Jurkat, Clone E6-1 (cell line): ENCODE data around the gene PHKB.

Experiments used
- DNase-seq: peaks from one replicate; pipeline ENCODE4 v3.0.0-alpha.2; 2011; ENCODE audit warnings: low read depth, low spot score
- H3K4me3 ChIP-seq: 2 replicates; pipeline ENCODE4 v1.5.1; 2011; ENCODE audit warnings: mild to moderate bottlenecking, low read length, control low read depth, moderate library complexity

PHKB gene

DNA sequence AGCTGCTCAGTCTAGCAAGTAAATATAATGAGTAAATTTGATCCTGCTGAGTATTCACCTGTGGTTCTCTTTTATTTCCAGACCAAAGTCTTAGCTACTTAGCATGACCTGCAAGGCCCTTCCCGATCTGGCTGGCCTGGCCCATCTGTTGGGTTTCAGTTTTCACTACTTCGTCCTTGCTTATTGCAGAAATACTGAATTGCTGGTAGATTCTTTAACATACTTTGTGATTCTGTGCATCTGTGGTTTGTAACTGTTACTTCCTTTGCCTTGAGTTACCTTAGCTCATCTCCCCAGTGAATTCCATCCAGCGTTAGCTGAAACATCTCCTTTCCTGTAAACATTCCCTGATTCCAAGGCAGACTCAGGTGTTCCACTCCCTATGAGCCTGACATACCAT is 131.1 kb downstream of the PHKB start:
- H3K4me3 ChIP-seq = no peak overlapping the region
- no peak for DNase-seq

DNA sequence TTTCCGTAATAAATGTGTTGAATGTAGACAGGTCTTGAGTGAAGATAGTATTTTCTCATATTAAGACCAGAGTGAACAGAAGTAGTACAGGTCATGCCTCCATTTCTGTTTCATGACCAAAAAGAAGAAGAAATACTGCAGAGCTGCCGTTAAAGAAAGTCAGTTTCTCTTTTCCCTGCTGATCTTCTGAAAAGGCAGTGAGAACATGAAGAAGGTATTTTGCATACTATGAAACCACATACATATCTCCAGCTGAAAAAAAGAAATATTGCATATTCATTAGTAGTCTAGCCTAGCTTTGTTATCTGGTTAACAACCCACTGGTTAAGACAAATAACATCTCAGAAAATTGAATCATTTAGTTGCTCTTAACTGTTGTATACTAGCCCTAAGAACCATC is 138.4 kb downstream of the PHKB start:
- H3K4me3 ChIP-seq = no peak overlapping the region

GRCh38 chr16:47600376-47600775 is 139.2 kb downstream of the PHKB start:
- no peak overlapping the region for H3K4me3 ChIP-seq
- DNase-seq = no peak

More for the DNA sequence above, 138.4 kb downstream of the PHKB start:
- no peak for DNase-seq

DNA sequence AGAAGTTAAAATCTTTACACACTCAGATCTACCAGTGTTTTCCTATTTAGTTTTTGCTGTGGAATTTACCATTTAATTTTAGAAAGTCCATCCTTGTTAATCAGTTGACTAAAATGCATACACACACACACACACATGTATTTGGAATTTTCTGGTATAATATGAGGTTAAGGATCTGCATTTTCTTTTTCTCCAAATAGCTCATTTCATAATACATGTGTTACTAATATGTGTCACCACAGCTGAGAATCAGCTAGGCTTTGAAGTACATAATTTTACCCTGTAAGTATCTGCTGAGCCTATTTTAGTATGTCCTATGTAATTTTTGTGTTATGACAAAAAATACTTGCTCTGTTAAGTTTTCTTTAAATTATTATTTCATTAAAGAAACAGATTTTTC is 143.2 kb downstream of the PHKB start:
- DNase-seq = no peak
- no peak overlapping the region for H3K4me3 ChIP-seq

DNA sequence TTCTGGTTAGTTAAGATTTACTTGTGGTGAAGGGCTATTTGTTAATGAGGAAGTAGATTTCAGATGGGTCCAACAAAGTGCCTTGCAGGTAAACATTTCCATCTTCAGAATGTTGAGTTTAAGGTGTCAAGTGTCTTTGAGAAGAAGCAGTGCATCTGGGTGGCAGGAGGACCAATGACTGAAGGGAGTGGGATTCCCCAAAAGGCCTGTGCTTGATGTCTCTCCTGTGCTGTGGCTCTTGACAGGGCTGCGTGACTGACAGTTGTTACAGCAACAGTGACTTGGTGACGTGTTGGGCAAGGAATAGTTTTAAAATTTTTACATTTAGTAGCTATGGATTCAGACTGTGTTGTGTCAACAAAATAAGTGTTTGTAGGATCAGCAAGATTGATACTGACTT is 149.9 kb downstream of the PHKB start:
- H3K4me3 ChIP-seq = no peak overlapping the region
- no peak for DNase-seq

DNA sequence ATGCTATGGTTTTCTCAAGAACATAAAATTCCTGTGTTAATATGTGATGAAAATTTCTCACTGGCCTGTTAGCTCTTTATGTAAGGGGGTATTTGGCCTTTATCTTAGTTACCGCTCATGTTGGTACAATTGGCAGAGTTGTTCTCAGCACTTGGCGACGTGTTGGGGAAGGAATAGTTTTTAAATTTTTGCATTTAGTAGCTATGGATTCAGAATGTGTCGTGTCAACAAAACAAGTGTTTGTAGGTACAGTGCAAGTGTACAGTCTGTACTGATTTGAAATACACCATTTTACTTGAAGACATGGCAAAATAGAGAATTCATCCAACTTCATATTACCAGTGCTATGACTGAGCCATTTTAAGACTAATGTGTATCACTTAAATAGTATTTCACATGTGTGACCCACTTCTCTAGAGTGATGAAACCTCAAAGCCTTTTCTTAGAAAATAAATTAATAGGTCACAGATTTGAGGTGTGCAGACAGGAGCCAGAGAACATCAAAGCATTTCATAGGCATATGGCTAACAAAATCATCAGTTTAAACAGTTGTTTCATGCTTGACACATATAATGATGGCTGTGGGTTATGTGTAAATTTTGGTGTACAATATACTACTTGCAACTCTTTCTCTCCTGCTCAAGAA is 150.8 kb downstream of the PHKB start:
- DNase-seq = no peak
- H3K4me3 ChIP-seq = no peak overlapping the region

- H3K4me3 ChIP-seq = no peak overlapping the region
- DNase-seq = no peak
Measured at GRCh38 chr16:47612711-47613110, 151.6 kb downstream of the PHKB start.

GRCh38 chr16:47613251-47613650 is 152.1 kb downstream of the PHKB start:
- DNase-seq = no peak
- no peak overlapping the region for H3K4me3 ChIP-seq

GRCh38 chr16:47617732-47618131 is 156.6 kb downstream of the PHKB start:
- no peak overlapping the region for H3K4me3 ChIP-seq
- DNase-seq = no peak

DNA sequence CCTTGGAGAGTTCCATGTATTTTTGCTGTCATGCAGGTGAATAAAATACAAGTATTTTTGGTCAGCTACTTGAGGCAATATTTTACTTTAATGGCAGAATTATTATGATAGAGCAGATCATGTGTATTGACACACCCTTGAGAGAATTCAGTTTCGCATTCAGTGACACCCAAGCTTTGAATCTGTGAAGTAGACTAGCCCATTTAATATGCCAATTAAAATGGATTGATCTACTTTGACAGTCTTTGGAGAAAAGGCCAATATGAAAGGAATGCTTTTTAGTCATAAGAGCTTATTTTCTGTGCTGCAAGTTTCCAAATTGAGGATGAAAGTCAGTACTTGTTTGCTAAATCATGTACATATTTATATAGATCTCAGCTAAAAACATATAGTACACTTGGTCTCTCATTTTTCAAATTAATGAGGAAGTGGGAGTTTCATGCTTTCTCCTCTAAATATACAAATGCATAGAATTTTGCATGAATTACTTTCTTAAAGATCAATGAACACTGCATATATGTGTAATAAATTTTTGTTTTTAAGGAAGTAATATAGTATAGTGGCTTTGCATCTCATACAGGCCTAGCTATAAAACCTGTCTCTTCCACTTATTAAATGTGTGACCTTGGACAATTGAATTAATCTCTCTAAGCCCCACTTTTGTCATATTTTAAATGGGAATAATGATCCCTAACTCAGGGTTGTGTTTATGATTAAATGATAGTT is 161.5 kb downstream of the PHKB start:
- no peak for DNase-seq
- H3K4me3 ChIP-seq = no peak overlapping the region

- no peak for DNase-seq
- H3K4me3 ChIP-seq = no peak overlapping the region
Measured at GRCh38 chr16:47624563-47624962, 163.4 kb downstream of the PHKB start.

DNA sequence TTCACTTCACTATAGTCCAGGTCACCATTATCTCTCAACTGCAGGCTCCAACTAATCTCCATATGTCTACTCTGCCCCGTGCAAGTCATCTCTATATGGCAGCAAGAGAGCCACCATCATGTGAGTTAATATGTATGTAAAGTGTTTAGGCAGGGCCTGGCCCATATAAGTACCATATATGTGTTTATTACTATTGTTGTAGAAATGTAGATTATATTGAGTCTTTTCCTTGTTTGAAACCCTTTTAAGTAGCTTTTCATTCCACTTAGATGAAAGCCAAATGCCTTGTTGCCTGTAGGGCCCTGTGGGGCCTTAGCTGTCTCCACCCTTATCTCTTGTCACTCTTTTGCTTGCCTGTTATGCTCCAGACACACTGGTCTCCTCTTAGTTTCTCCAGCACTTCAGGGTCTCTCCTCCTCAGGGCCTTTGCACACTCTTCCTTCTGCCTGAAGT is 164.0 kb downstream of the PHKB start:
- H3K4me3 ChIP-seq = no peak overlapping the region
- no peak for DNase-seq

DNA sequence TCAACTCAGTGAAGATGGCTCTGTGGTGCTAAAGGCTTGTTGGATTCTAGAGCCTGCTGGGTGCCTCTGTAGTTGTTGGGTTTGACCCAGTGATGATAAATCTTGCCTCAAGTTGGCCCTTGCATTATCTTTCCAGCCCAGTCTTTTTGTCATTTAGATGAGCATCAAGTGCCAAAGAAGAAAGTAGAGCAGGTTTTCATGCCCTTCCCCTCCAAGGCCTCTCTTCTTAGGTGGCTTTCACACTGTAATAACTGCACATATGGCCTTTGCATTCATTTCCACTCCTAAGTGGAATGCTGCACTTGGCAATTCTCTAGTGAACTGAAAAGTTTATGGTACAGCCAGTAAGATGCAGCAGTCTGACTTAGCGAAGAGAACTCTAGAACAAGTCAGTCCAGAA is 165.1 kb downstream of the PHKB start:
- no peak for DNase-seq

DNA sequence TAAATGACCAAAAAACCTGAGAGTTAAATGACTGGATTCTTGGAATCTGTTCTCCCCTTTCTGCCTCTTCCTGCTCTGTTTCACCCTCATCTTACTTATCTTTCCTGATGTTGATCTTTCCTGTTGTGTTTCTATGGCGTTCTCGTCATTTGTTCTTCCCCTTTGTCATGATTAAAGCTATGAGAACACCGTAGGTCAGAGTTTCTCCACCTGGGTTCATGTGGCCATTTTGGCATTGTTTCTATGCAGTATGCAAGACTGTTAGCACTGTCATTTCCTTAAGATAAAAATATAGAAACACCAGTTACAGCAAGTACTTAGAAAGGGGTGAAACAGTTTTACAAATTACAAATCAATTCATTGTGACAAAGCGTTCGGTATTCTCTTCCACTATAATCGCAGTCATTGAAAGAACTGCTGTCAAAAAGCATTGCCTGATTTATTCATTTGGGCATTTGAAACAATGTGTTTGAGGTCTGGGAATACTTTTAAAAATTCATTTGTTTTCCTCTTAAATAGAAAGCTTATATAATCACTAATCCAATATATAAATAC is 166.0 kb downstream of the PHKB start:
- H3K4me3 ChIP-seq = no peak overlapping the region
- no peak for DNase-seq

More for the DNA sequence above, 165.1 kb downstream of the PHKB start:
- no peak overlapping the region for H3K4me3 ChIP-seq

GRCh38 chr16:47627721-47628120 is 166.6 kb downstream of the PHKB start:
- no peak overlapping the region for H3K4me3 ChIP-seq
- no peak for DNase-seq

GRCh38 chr16:47631131-47631530 is 170.0 kb downstream of the PHKB start:
- DNase-seq = no peak
- no peak overlapping the region for H3K4me3 ChIP-seq

GRCh38 chr16:47634126-47634525 is 173.0 kb downstream of the PHKB start:
- no peak for DNase-seq
- H3K4me3 ChIP-seq = no peak overlapping the region

DNA sequence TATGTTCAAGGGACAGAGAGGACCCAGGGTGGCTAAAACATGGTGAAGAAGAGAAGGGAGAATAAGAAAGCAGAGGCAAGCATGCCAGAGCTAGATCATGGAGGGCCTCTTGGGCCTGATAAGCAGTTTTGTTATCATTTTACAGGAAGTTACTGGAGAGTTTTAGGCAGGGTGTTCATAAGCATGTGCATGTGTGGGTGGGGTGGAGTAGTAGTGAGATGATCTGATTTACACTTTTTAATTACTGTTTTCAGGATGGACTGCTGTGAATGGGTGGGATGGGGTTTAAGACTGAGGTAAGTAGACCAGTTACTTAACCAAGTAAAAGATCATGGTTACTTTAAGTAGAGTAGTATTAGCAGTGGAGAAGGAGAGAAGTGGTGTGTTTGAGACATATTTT is 173.6 kb downstream of the PHKB start:
- DNase-seq = no peak
- H3K4me3 ChIP-seq = no peak overlapping the region

GRCh38 chr16:47636501-47637099 is 175.5 kb downstream of the PHKB start:
- no peak overlapping the region for H3K4me3 ChIP-seq
- DNase-seq = no peak

DNA sequence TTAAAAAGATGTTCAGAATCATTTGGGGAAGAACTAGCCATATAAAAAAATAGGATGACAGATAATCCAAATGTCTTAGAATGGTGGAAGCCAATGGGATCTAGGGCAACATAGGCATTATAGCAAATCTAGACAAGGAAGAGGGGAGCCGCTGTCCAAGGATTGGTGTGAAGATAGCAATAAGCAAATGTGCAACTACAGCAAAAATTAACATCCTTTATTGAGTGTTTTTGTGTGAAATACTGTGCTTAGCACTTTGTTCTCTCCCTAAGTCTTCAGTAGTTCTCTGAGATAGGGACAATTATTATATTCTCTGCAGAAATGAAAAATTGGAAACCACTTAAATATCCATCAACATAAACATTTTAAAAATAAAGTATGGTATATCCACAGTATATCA is 177.0 kb downstream of the PHKB start:
- H3K4me3 ChIP-seq = no peak overlapping the region
- DNase-seq = no peak
